Measurements from ENCODE around the gene RHOB. TPM values are rescaled to one million over a fixed set of nuclear protein-coding genes. Genes with fewer than 3 reads are reported as not detected.
"Not testable (repeated sequence)": the region's sequence is repeated elsewhere in the genome, so short reads cannot be mapped to it uniquely, and the experiment has no call there.

The RHOB gene
- total and polyA plus RNA-seq, 2 experiments from 2014 or later = 15.4 to 92.1 TPM

DNA sequence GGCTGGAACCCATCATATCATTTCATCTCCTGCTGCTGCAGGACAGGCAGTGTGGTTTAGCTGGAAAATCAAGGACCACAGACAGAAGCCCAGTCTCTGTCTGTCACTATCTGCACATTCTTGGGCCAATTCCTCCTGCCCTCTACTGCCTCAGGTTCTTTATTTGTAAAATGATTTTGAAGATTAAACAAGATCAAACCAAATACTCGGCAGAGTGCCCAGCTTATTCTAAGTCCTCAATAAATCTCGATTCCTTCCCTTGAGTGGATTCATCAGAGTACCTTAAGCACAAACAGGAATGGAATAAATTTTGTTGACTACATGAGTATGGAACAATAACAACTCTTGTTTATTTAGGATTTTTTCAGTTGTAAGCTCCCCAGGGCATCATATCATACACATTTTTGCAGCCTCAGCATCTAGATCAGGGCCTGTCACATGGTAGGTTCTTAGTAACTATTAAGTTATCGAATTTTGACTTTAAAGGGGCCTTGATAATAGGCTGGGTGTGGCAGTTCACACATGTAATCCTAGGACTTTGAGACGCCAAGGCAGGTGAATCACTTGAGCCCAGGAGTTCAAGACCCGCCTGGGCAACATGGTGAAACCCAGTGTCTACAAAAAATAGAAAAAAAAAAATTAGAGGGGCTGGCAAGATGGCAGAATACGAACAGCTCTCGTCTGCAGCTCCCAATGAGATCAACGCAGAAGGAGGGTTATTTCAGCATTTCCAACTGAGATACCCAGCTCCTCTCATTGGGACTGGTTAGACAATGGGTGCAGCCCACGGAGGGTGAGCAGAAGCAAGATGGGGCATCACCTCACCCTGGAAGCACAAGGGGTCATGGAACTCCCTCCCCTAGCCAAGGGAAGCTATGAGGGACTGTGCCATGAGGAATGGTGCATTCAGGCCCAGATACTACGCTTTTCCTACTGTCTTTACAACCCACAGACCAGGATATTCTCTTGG, 11.1 kb downstream of the RHOB start:
- TF ChIP-seq, protein P1, sequence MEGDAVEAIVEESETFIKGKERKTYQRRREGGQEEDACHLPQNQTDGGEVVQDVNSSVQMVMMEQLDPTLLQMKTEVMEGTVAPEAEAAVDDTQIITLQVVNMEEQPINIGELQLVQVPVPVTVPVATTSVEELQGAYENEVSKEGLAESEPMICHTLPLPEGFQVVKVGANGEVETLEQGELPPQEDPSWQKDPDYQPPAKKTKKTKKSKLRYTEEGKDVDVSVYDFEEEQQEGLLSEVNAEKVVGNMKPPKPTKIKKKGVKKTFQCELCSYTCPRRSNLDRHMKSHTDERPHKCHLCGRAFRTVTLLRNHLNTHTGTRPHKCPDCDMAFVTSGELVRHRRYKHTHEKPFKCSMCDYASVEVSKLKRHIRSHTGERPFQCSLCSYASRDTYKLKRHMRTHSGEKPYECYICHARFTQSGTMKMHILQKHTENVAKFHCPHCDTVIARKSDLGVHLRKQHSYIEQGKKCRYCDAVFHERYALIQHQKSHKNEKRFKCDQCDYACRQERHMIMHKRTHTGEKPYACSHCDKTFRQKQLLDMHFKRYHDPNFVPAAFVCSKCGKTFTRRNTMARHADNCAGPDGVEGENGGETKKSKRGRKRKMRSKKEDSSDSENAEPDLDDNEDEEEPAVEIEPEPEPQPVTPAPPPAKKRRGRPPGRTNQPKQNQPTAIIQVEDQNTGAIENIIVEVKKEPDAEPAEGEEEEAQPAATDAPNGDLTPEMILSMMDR (IDR thresholded peaks at IDR 0.05; ENCODE audit: low read depth, low read length) = no peak
- Histone ChIP-seq H3K27ac (no peak overlapping the region), H3K36me3 (no peaks in the 10 kb centered on the region), H3K4me1 (ENCODE audit: low read depth) (no peaks in the 10 kb centered on the region), H3K4me3 (no peak overlapping the region), H3K27me3 (no peaks in the 10 kb centered on the region), H3K9me3 (ENCODE audit: low read depth) (no peaks in the 10 kb centered on the region)
- no peak for DNase-seq (ENCODE audit: low read depth in 1 of 2, low spot score in 1 of 2)

DNA sequence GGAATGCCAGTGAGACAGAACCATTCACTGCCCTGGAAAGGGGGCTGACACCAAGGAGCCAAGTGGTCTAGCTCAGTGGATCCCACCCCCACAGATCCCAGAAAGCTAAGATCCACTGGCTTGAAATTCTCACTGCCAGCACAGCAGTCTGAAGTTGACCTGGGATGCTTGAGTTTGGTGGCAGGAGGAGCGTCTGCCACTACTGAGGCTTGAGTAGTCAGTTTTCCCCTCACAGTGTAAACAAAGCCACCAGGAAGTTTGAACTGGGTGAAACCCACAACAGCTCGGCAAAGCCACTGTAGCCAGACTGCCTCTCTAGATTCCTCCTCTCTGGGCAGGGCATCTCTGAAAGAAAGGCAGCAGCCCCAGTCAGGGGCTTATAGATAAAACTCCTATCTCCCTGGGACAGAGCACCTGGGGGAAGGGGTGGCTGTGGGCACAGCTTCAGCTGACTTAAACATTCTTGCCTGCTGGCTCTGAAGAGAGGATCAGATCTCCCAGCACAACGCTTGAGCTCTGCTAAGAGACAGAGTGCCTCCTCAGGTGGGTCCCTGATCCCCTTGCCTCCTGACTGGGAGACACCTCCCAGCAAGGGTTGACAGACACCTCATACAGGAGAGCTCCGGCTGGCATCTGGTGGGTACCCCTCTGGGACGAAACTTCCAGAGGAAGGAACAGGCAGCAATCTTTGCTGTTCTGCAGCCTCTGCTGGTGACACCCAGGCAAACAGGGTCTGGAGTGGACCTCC, 12.0 kb downstream of the RHOB start:
- H3K9me3 ChIP-seq (ENCODE audit: low read depth); H3K4me3 ChIP-seq; H3K36me3 ChIP-seq; H3K27ac ChIP-seq; H3K4me1 ChIP-seq (ENCODE audit: low read depth); DNase-seq (ENCODE audit: low read depth in 1 of 2, low spot score in 1 of 2); H3K27me3 ChIP-seq: not testable (repeated sequence)

DNA sequence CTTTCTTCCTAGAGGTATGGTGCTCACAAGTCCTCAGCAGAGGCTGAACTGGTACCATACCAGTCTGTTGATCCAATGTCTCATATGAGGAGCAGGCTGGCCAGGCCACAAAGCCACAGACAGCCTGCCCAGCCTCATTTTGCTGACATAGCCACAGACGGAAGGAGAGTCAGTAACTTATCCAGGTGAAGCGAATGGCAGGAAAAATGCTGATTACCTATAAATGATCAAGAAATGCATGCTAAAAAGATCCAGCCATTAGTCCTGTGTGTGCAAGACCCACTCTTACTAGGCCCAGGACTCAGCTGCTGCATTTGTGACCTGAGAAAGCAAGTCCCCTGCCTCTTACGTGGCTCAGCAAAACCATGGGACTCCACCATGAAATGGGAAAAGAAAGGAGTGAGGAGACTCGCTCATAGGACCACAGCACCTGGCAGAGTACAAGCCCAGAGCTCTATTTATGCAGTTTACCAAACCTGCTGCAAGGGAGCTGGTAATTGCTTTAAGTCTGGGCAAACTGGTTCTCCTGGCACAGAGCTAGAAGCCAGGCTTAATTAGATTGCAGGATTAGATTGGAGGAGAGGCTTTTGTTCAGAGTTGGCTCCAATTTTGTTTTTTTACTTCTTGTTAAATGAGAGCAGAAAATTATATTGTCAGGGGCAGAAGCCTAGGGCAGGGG, 19.0 kb downstream of the RHOB start:
- TF ChIP-seq, protein P1 (IDR thresholded peaks at IDR 0.05; ENCODE audit: low read depth, low read length) = no peak
- Histone ChIP-seq H3K27me3 (no peaks in the 10 kb centered on the region), H3K9me3 (ENCODE audit: low read depth) (no peaks in the 10 kb centered on the region), H3K4me1 (ENCODE audit: low read depth) (no peaks in the 10 kb centered on the region), H3K4me3 (no peak overlapping the region), H3K36me3 (no peaks in the 10 kb centered on the region), H3K27ac (no peak overlapping the region)
- no peak for DNase-seq (ENCODE audit: low read depth in 1 of 2, low spot score in 1 of 2)

DNA sequence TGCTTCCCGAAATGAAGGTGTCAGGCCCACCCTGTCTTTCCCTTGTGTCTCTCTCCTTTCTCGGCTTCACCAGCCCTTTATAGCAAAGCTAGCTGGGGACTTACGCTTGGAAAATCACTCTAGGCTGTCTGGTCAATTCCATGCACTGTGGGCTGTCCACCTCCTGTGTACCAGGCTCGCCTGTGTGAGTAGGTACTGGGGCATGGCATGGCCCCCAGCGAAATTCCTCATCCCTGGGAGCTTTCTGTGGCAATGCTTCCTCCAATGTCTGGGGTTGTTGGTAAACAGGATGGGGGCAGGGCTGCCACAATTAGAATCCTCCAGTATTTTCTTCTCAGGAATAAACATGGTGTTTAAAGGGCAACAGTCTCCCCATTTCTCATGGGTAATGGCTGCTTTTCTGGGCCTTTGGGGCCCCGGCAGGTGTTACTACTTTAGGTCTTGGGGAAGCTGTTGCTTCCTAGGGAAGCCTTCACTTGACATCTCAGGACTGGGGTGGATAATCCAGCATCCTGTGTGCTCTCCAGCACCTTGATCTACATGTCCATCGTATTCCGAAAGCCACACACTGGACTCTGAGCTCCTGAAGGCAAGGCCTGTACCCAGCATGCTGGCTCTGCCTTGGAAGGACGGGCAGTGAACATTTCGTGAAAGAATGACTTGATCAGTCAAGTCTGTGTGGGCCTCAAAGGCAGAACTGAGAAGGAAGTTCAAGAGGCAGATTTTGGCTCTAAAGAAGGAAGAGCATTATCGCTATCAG, 21.1 kb downstream of the RHOB start:
- no peaks in the 10 kb centered on the region for H3K27me3 ChIP-seq
- DNase-seq (ENCODE audit: low read depth in 1 of 2, low spot score in 1 of 2) = no peak

More for the DNA sequence above, 21.1 kb downstream of the RHOB start:
- TF ChIP-seq, protein P1 (IDR thresholded peaks at IDR 0.05; ENCODE audit: low read depth, low read length) = no peak
- Histone ChIP-seq H3K27ac (no peak overlapping the region), H3K9me3 (ENCODE audit: low read depth) (no peaks in the 10 kb centered on the region), H3K4me3 (no peak overlapping the region), H3K4me1 (ENCODE audit: low read depth) (no peaks in the 10 kb centered on the region), H3K36me3 (no peaks in the 10 kb centered on the region)
